Liver (tissue), 3 donors: ENCODE results near the gene MICALL1.

ENCODE experiments used
- CTCF ChIP-seq: fragments of 150-350 bp; IDR thresholded peaks from 2 replicates; pipeline ENCODE4 v1.5.1; 2017; ENCODE audit warnings: improper control_type of control experiment, low read depth, low read length; ENCODE audit not compliant: missing input control
- EGR1 ChIP-seq, 2 donors: IDR thresholded peaks; 2 replicates each; pipeline ENCODE4 v1.6.1; 2016 to 2018; ENCODE audit warnings: antibody characterized with exemption in 2 of 2, low read depth in 2 of 2
- FOXA1 ChIP-seq: IDR thresholded peaks from 2 replicates; pipeline ENCODE4 v1.6.1; 2016; ENCODE audit warnings: antibody characterized with exemption
- GABPA ChIP-seq, 2 donors: IDR thresholded peaks in 1 of 2; conservative IDR thresholded peaks in 1 of 2; 2 replicates each; pipeline ENCODE4 v1.6.1; 2016; ENCODE audit warnings: antibody characterized with exemption in 2 of 2, mild to moderate bottlenecking in 1 of 2, moderate library complexity in 1 of 2
- HNF4A ChIP-seq, 2 donors: conservative IDR thresholded peaks; 2 replicates each; pipeline ENCODE4 v1.6.1; 2016; ENCODE audit warnings: antibody characterized with exemption in 2 of 2, mild to moderate bottlenecking in 2 of 2
- MAX ChIP-seq: IDR thresholded peaks from 2 replicates; pipeline ENCODE4 v1.6.1; 2016; ENCODE audit warnings: antibody characterized with exemption
- NR2F2 ChIP-seq: IDR thresholded peaks from 2 replicates; pipeline ENCODE4 v1.6.1; 2016; ENCODE audit warnings: antibody characterized with exemption
- RAD21 ChIP-seq, 2 donors: IDR thresholded peaks; 2 replicates each; pipeline ENCODE4 v1.6.1; 2016; ENCODE audit warnings: antibody characterized with exemption in 2 of 2, mild to moderate bottlenecking in 2 of 2
- RXRA ChIP-seq, 2 donors: IDR thresholded peaks; 2 replicates each; pipeline ENCODE4 v1.6.1; 2017 to 2018; ENCODE audit warnings: antibody characterized with exemption in 2 of 2, mild to moderate bottlenecking in 1 of 2
- TAF1 ChIP-seq: conservative IDR thresholded peaks from 2 replicates; pipeline ENCODE4 v1.6.1; 2016; ENCODE audit warnings: antibody characterized with exemption, mild to moderate bottlenecking
- YY1 ChIP-seq: IDR thresholded peaks from 2 replicates; pipeline ENCODE4 v1.6.1; 2016; ENCODE audit warnings: antibody characterized with exemption, mild to moderate bottlenecking
- ZBTB33 ChIP-seq: IDR thresholded peaks from 2 replicates; pipeline ENCODE4 v1.6.1; 2016; ENCODE audit warnings: antibody characterized with exemption
- TF ChIP-seq, protein P1 (sequence below): IDR thresholded peaks from 2 replicates; pipeline ENCODE4 v1.6.1; 2016; ENCODE audit warnings: antibody characterized with exemption, mild to moderate bottlenecking
- TF ChIP-seq, protein P2 (sequence below): IDR thresholded peaks from 2 replicates; pipeline ENCODE4 v1.6.1; 2016; ENCODE audit warnings: antibody characterized with exemption
- donor health status: healthy.
- donor health status: healthy.

DNA sequence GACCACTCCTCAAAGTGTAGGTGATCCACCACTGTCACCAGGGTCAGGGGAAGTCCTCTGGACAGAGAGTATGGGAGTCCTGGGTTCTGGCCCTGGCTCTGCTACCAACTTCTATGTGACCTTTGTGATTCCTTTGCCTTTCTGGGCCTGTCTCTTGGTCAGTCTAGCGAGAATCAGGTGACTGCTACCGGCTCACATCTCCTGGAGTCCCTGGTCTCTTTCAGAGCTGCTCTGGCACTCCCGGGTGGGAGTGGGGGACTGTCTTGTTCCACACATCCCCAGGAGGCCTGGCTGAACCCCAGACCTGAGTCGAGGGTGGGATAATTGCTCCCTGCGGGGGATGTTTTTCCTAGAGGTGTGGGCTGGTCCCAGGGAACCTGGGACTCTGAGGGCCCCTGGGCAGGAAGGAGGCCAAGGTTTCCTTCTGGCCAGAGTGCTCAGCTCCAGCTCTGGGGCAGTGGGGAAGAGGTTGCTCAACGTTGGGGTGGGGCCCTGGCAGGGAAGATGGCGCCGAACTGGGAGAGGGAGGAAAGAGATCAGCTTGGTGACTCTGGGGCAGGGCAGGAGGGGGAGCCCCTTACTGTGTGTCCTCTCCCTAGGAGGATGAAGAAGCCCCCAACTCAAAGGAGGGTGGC is 76.2 kb downstream of the MICALL1 start:
- TF ChIP-seq CTCF, result no peak
- TF ChIP-seq YY1, result peak; percentile 52
- TF ChIP-seq EGR1 (IDR thresholded peaks at IDR 0.05; ENCODE audit: low read depth in 2 of 2), result no peak
- TF ChIP-seq, protein P1, sequence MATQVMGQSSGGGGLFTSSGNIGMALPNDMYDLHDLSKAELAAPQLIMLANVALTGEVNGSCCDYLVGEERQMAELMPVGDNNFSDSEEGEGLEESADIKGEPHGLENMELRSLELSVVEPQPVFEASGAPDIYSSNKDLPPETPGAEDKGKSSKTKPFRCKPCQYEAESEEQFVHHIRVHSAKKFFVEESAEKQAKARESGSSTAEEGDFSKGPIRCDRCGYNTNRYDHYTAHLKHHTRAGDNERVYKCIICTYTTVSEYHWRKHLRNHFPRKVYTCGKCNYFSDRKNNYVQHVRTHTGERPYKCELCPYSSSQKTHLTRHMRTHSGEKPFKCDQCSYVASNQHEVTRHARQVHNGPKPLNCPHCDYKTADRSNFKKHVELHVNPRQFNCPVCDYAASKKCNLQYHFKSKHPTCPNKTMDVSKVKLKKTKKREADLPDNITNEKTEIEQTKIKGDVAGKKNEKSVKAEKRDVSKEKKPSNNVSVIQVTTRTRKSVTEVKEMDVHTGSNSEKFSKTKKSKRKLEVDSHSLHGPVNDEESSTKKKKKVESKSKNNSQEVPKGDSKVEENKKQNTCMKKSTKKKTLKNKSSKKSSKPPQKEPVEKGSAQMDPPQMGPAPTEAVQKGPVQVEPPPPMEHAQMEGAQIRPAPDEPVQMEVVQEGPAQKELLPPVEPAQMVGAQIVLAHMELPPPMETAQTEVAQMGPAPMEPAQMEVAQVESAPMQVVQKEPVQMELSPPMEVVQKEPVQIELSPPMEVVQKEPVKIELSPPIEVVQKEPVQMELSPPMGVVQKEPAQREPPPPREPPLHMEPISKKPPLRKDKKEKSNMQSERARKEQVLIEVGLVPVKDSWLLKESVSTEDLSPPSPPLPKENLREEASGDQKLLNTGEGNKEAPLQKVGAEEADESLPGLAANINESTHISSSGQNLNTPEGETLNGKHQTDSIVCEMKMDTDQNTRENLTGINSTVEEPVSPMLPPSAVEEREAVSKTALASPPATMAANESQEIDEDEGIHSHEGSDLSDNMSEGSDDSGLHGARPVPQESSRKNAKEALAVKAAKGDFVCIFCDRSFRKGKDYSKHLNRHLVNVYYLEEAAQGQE, result no peak
- TF ChIP-seq, protein P2, sequence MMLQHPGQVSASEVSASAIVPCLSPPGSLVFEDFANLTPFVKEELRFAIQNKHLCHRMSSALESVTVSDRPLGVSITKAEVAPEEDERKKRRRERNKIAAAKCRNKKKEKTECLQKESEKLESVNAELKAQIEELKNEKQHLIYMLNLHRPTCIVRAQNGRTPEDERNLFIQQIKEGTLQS, result no peak
- TF ChIP-seq MAX, result no peak
- TF ChIP-seq GABPA (IDR thresholded peaks at IDR 0.05 in 1 of 2, conservative IDR thresholded peaks at IDR 0.05 in 1 of 2), result no peak
- TF ChIP-seq NR2F2, result no peak
- peak in 1 of 2 donors; percentile 37 for TF ChIP-seq HNF4A (conservative IDR thresholded peaks at IDR 0.05)
- no peak for TF ChIP-seq RAD21 (IDR thresholded peaks at IDR 0.05)
- TF ChIP-seq TAF1, result no peak
- TF ChIP-seq ZBTB33, result no peak
- no peak for TF ChIP-seq RXRA (IDR thresholded peaks at IDR 0.05)
- no peak for TF ChIP-seq FOXA1
